SIG-M5 treated with dmso at 0.1 percent for 504 hours (cell line): ENCODE data around the gene OLFML2A.
A peak's percentile ranks its signal among the peaks of the same experiment; 100 is the strongest.
"Not testable (repeated sequence)": the region's sequence is repeated elsewhere in the genome, so short reads cannot be mapped to it uniquely, and the experiment has no call there.

Experiments used
- DNase-seq: peaks from one replicate; lab custom pipeline; 2025; ENCODE audit not compliant: unreplicated experiment; lab: John Stamatoyannopoulos, UW

The OLFML2A gene

DNA sequence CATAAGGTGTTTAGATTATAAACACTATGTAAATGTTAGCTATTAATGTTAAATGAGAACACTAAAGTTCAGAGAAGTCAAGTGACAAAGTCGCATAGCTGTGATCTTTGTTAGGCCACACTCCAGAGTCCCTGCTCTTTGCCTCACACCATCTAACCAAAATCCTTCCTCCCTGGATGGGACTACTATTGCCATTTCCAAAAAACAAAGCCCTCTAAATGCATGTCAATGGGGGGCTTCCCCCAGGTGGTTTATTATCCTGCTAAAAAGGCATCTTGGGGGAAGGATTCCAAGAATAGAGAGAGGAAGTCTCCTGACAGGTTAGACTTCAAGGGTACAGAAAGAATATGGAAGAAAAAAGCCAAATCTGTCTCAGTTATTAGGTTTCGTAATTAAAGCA is 16.2 kb upstream of the OLFML2A start:
- DNase-seq, result no peak

- DNase-seq, result no peak
Observed at GRCh38 chr9:124761196-124761595, 15.7 kb upstream of the OLFML2A start.

GRCh38 chr9:124761710-124762109 is 15.2 kb upstream of the OLFML2A start:
- DNase-seq, result no peak

- DNase-seq, result no peak
Observed at GRCh38 chr9:124762633-124763032, 14.3 kb upstream of the OLFML2A start.

DNA sequence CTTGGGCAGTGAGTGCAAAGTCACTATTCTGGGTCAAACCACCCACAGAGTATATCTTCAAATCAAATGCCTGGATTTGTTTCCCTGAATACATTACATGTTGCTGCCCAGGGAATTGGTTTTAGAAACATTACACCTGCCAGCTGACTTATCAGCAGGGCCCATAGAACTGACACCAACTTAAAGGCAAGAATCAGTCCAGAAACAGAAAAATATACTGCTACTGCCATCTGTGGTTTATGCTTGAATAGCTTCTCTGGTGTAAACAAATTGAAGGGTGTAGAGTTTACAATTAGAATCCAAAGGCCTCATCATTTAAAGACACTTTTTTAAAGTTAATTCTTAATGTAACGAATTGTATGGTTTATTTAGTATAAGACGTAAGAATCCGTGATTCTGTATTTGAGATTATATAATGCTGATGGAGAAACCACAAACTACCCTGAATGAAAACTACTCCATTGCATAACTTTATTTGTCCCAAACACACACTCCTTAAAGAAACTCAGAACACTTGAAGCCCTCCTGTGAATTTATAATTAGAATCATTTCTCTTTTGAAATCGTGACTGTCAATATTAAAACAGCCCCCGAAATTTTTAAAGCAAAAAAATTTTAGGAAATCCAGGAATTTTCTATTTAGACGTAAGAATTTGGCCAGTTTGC is 12.0 kb upstream of the OLFML2A start:
- DNase-seq, result peak; percentile 36

- no peak for DNase-seq
Observed at GRCh38 chr9:124765439-124765835, 11.5 kb upstream of the OLFML2A start.

- DNase-seq, result no peak
Observed at GRCh38 chr9:124766326-124766725, 10.6 kb upstream of the OLFML2A start.

DNA sequence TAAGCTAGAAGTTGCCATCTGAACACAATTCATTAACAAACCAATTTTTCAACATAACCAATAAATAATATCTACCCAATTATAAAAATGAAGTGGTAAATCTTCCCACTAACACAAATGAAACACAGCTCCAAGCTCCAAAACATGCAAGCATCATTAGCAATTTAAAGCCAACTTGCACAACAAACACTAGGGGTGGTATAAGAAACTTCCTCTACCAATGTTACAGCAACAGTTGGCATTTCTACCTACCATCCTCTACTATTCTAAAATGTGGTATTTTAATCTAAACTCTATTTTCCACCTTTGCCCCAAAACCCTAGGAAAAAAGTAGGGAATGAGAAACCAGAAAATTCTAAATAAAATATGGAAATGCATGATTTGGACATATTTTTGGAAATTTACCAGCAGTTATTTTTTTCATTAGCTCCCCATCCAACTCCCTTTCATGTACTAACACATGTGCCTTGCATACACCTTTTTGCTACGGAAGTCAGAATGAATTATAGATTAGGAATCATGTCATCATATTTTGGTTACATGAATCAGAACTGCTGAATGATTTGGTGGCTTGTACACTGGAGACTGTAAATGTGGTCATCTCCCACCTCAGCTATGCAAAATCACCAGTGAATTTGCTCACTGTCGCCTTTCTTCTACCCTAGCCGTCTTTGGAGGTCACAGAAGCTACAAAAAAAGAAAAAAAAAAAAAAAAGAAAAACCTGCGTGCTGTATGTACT is 9.9 kb upstream of the OLFML2A start:
- peak; percentile 29 for DNase-seq

GRCh38 chr9:124767821-124768220 is 9.1 kb upstream of the OLFML2A start:
- no peak for DNase-seq

DNA sequence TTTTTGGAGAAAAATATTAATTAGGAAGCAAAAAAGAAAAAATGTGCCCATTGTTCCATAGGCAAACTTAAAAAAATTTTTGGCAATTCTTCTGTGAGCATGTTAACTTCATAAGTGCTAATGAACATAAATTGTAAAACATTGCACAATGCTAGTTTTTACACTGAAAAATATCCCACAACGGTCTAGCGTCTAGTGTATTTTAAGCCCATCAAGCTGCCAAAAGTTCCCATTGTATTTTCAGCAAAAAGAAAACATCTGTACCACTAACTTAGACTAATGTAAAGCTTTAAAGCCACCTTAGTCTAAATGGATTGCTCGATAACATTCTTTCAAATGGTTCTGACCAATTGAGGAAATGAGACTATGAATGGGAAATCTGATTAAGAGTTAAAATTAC is 8.6 kb upstream of the OLFML2A start:
- DNase-seq, result no peak

DNA sequence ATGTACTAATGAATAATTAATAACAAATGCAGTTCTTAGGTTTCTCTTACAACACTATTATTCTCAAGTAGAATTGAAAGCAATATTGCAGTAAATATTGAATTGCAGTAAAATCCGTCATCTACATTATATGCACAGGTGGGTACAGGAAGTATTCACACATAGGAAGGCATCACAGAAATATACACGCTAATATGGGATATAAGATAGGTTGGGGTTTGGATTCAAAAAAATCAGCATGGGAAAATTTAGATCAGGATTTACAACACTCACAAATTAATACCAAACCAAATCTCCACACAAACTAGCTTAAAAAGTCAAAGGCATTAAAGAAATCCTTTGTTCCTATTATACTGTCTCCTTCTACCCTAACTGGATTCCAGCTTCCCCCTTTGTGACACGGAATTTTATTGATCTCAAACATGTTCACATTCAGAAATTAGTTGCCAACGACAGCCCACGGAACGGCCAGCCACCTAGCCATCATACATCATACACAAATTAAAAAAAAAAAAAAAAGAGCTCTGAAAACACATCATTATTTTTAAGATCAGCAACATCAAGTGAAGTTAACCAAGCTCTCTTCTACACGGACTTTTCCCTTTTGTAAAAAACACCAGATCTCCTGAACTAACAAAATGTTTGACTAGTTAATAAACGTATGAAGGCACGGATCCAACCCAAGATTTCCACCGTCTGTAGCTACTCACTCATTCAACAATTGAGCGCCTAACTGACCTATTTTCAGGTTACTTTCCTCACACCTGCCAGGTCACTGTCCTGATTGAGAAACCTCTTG is 8.0 kb upstream of the OLFML2A start:
- no peak for DNase-seq

- DNase-seq, result no peak
Observed at GRCh38 chr9:124769549-124770358, 7.2 kb upstream of the OLFML2A start.

DNA sequence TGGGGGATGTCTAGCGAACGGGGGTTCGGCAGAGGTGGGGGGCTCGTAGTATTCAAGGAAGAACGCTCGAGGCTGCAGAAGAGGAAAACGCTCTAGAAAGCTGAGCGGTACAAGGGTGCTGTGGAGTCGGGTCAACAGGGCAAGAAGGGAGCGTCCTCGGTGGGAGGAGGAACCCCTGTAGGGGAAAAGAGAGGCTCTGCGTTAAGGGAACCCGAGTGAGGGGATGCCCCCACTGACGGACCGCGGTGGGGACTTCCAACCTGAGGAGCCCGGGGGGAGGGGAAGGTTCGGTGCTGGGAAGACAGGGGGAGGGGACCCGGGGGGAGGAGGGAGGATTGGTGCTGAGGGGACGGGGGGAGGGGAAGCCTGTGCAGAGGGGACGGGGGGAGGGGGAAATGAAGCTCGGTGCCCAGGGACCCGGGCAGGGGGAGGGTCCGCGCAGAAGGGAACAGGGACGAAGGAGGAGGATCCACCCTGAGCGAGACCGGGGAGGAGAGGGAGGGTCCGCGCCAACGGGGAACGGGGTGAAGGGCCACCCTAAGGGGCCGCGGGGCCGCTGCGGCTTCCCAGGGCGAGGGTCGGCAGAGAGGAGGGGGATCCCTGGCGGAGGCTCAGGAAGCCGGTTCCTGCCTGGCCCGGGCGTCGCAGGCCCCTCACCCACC is 6.4 kb upstream of the OLFML2A start:
- peak; percentile 24 for DNase-seq

- peak; percentile 91 for DNase-seq
Observed at GRCh38 chr9:124771021-124771866, 5.7 kb upstream of the OLFML2A start, which contains the start of gene NR6A1. Gene NR6A1, minus strand, starts transcription at chr9:124771311.

GRCh38 chr9:124771867-124772679 is 4.9 kb upstream of the OLFML2A start:
- DNase-seq, result no peak

DNA sequence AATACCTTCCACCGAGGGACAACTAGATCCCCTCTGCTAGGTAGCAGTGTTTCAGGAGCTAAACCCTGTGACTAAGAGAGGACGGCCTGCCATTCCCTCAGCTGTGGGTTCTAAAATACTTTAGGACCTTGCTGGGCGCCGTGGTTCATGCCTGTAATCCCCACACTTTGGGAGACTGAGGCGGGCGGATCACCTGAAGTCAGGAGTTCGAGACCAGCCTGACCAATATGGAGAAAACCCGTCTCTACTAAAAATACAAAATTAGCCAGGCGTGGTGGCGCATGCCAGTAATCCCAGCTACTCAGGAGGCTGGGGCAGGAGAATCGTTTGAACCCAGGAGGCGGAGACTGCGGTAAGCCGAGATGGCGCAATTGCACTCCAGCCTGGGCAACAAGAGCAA is 4.1 kb upstream of the OLFML2A start:
- not testable (repeated sequence) for DNase-seq

GRCh38 chr9:124773473-124774128 is 3.3 kb upstream of the OLFML2A start:
- DNase-seq, result no peak
